Regular cardiac myocyte (primary cell): ENCODE results near the gene NUCB1. TPM values are rescaled to one million over a fixed set of nuclear protein-coding genes. Genes with fewer than 3 reads are reported as not detected.

Experiments
- total RNA-seq: library from RNA; depleted of rRNA; stranded (reverse); fragments of >200 nt; gene quantifications from 2 replicates; pipeline ENCODE4 v1.2.3, GENCODE V29; 2014

Gene NUCB1
- 93.0 and 130 TPM in 2 replicates for total RNA-seq

GRCh38 chr19:48899781-48900476 is at the start of gene NUCB1:
TSS of gene NUCB1 (plus strand) at chr19:48900312. CDS start at chr19:48900797, 485 bp downstream.

GRCh38 chr19:48868114-48868886 is 31.8 kb upstream of the NUCB1 start, which contains the start of gene PLEKHA4:
TSS of gene PLEKHA4 (minus strand) at chr19:48868617. CDS start at chr19:48867620, 997 bp downstream.

GRCh38 chr19:48872182-48872883 is 27.8 kb upstream of the NUCB1 start, which contains the start of gene PPP1R15A:
TSS of gene PPP1R15A (plus strand) at chr19:48872421. CDS start at chr19:48873234, 813 bp downstream.

GRCh38 chr19:48933382-48933932 is 33.3 kb downstream of the NUCB1 start, which contains the start of gene DHDH:
TSS of gene DHDH (plus strand) at chr19:48933699. CDS start at chr19:48933722, 23 bp downstream.

GRCh38 chr19:48954595-48955307 is 54.6 kb downstream of the NUCB1 start, which contains the start of gene BAX:
TSS of gene BAX (plus strand) at chr19:48954875. CDS start at chr19:48954929, 54 bp downstream.

GRCh38 chr19:48965040-48965805 is 65.1 kb downstream of the NUCB1 start, which contains the start of gene FTL:
TSS of gene FTL (plus strand) at chr19:48965309. CDS start at chr19:48965508, 199 bp downstream.

Other genes with a start within 250 kb of the NUCB1 start
- gene NTN5, start 227.3 kb upstream of the NUCB1 start, total RNA-seq = 0.28 TPM in 1 of 2 replicates, not detected in the other
- not detected in 2 replicates for gene FUT2, start 204.3 kb upstream of the NUCB1 start, total RNA-seq
- gene MAMSTR, start 180.6 kb upstream of the NUCB1 start, total RNA-seq = 0.19 and 0.28 TPM in 2 replicates
- gene RASIP1, start 159.7 kb upstream of the NUCB1 start, total RNA-seq = 0.58 and 0.85 TPM in 2 replicates
- gene IZUMO1, start 153.4 kb upstream of the NUCB1 start, total RNA-seq = not detected in 2 replicates
- under 0.01 and 0.58 TPM in 2 replicates for gene FUT1, start 147.7 kb upstream of the NUCB1 start, total RNA-seq
- gene FGF21, start 144.8 kb upstream of the NUCB1 start, total RNA-seq = not detected in 2 replicates
- gene BCAT2, start 89.3 kb upstream of the NUCB1 start, total RNA-seq = 27.9 and 48.3 TPM in 2 replicates
- 0.38 and 2.5 TPM in 2 replicates for gene HSD17B14, start 63.8 kb upstream of the NUCB1 start, total RNA-seq
- 5.6 and 10.4 TPM in 2 replicates for gene PLEKHA4, start 31.7 kb upstream of the NUCB1 start, total RNA-seq
- 41.6 and 98.9 TPM in 2 replicates for gene PPP1R15A, start 27.9 kb upstream of the NUCB1 start, total RNA-seq
- not detected in 2 replicates for gene TULP2, start 1.6 kb upstream of the NUCB1 start, total RNA-seq
- 0.38 and 0.56 TPM in 2 replicates for gene DHDH, start 33.4 kb downstream of the NUCB1 start, total RNA-seq
- 96.4 and 104 TPM in 2 replicates for gene BAX, start 54.6 kb downstream of the NUCB1 start, total RNA-seq
- gene FTL, start 65.0 kb downstream of the NUCB1 start, total RNA-seq = 1,571 and 5,527 TPM in 2 replicates
- 47.5 and 56.9 TPM in 2 replicates for gene GYS1, start 93.0 kb downstream of the NUCB1 start, total RNA-seq
- 138 and 392 TPM in 2 replicates for gene RUVBL2, start 93.6 kb downstream of the NUCB1 start, total RNA-seq
- not detected in 2 replicates for gene LHB, start 116.8 kb downstream of the NUCB1 start, total RNA-seq
- gene CGB3, start 124.0 kb downstream of the NUCB1 start, total RNA-seq = not detected in 2 replicates
- not detected in 2 replicates for gene CGB2, start 131.6 kb downstream of the NUCB1 start, total RNA-seq
- gene CGB1, start 136.6 kb downstream of the NUCB1 start, total RNA-seq = 0.28 TPM in 1 of 2 replicates, not detected in the other
- gene CGB5, start 143.5 kb downstream of the NUCB1 start, total RNA-seq = not detected in 2 replicates
- not detected in 2 replicates for gene CGB8, start 148.8 kb downstream of the NUCB1 start, total RNA-seq
- 0.19 and 0.56 TPM in 2 replicates for gene CGB7, start 157.4 kb downstream of the NUCB1 start, total RNA-seq
- gene NTF4, start 164.5 kb downstream of the NUCB1 start, total RNA-seq = not detected in 2 replicates
- under 0.01 TPM in 1 of 2 replicates, not detected in the other for gene KCNA7, start 172.4 kb downstream of the NUCB1 start, total RNA-seq
- gene SNRNP70, start 185.1 kb downstream of the NUCB1 start, total RNA-seq = 89.1 and 130 TPM in 2 replicates
- gene LIN7B, start 214.1 kb downstream of the NUCB1 start, total RNA-seq = 9.9 and 11.1 TPM in 2 replicates
- 0.58 and 0.85 TPM in 2 replicates for gene C19orf73, start 218.8 kb downstream of the NUCB1 start, total RNA-seq
- gene PPFIA3, start 219.2 kb downstream of the NUCB1 start, total RNA-seq = 1.7 and 4.5 TPM in 2 replicates